ENCODE data around the gene CCDC85A.

The CCDC85A gene

GRCh38 chr2:56244506-56244905 lies 60.7 kb downstream of the CCDC85A start:
- DNase-seq, result no peak

- DNase-seq, result no peak
These were observed 61.2 kb downstream of the CCDC85A start for GRCh38 chr2:56244911-56245530.

GRCh38 chr2:56248965-56249742 lies 65.4 kb downstream of the CCDC85A start:
- no peak for DNase-seq

- DNase-seq, result no peak
These were observed 66.5 kb downstream of the CCDC85A start for GRCh38 chr2:56250153-56250729.

GRCh38 chr2:56260415-56260814 lies 76.6 kb downstream of the CCDC85A start:
- no peak for DNase-seq

- no peak for DNase-seq
These were observed 78.5 kb downstream of the CCDC85A start for GRCh38 chr2:56262241-56262640.

- no peak for DNase-seq
These were observed 80.1 kb downstream of the CCDC85A start for GRCh38 chr2:56263876-56264275.

- DNase-seq, result no peak
These were observed 83.1 kb downstream of the CCDC85A start for GRCh38 chr2:56266761-56267414.

- no peak for DNase-seq
These were observed 83.6 kb downstream of the CCDC85A start for GRCh38 chr2:56267415-56267788.

GRCh38 chr2:56268856-56269255 lies 85.1 kb downstream of the CCDC85A start:
- DNase-seq, result no peak

GRCh38 chr2:56271275-56271674 lies 87.5 kb downstream of the CCDC85A start:
- no peak for DNase-seq

GRCh38 chr2:56285224-56285623 lies 101.4 kb downstream of the CCDC85A start:
- no peak for DNase-seq

- no peak for DNase-seq
These were observed 103.1 kb downstream of the CCDC85A start for GRCh38 chr2:56286936-56287335.

- no peak for DNase-seq
These were observed 103.7 kb downstream of the CCDC85A start for GRCh38 chr2:56287508-56287907.

- no peak for DNase-seq
These were observed 104.2 kb downstream of the CCDC85A start for GRCh38 chr2:56287974-56288373.

GRCh38 chr2:56288838-56289580 lies 105.2 kb downstream of the CCDC85A start:
- no peak for DNase-seq

GRCh38 chr2:56291711-56292110 lies 107.9 kb downstream of the CCDC85A start:
- no peak for DNase-seq

GRCh38 chr2:56292951-56293350 lies 109.2 kb downstream of the CCDC85A start:
- no peak for DNase-seq

- no peak for DNase-seq
These were observed 111.9 kb downstream of the CCDC85A start for GRCh38 chr2:56295666-56296065.

GRCh38 chr2:56297671-56298070 lies 113.9 kb downstream of the CCDC85A start:
- DNase-seq, result no peak

GRCh38 chr2:56299171-56299691 lies 115.4 kb downstream of the CCDC85A start:
- no peak for DNase-seq

- no peak for DNase-seq
These were observed 125.9 kb downstream of the CCDC85A start for GRCh38 chr2:56309626-56310170.
